HG03196 (cell line): ENCODE data around the gene OPA3.
A peak's percentile ranks its signal among the peaks of the same experiment; 100 is the strongest.
"Not testable (repeated sequence)": the region's sequence is repeated elsewhere in the genome, so short reads cannot be mapped to it uniquely, and the experiment has no call there.

Source experiments
- ATAC-seq: cut with Tn5 transposase; IDR thresholded peaks from one replicate; pipeline ENCODE4 v1.9.1; 2021; ENCODE audit not compliant: unreplicated experiment

The OPA3 gene

DNA sequence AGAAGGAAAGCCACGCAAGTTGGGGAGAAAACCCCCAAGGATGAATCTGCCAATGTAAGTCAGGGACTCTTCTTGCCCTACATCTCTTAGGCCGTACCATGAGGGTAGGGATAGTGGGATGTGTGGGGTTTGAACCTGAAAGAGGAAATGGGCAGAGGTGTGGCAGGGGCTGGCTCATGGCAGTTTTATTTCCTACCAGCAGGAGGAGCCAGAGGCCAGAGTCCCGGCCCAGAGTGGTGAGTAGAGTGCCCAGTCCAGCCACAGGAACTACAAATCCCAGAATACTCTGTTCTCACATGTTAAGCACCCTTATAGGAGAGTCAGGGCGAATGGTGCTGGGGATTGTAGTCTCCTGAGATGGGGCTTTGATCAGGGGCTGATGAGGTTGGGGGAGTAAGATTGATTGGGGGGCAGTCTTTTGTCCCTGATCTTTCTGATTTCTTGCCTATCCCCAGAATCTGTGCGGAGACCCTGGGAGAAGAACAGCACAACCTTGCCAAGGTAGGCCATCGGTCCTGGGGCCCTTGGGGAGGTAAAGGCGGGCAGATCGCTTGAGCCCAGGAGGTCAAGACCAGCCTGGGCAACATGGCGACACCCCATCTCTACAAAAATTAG is 60.9 kb downstream of the OPA3 start:
- ATAC-seq: peak; percentile 65

DNA sequence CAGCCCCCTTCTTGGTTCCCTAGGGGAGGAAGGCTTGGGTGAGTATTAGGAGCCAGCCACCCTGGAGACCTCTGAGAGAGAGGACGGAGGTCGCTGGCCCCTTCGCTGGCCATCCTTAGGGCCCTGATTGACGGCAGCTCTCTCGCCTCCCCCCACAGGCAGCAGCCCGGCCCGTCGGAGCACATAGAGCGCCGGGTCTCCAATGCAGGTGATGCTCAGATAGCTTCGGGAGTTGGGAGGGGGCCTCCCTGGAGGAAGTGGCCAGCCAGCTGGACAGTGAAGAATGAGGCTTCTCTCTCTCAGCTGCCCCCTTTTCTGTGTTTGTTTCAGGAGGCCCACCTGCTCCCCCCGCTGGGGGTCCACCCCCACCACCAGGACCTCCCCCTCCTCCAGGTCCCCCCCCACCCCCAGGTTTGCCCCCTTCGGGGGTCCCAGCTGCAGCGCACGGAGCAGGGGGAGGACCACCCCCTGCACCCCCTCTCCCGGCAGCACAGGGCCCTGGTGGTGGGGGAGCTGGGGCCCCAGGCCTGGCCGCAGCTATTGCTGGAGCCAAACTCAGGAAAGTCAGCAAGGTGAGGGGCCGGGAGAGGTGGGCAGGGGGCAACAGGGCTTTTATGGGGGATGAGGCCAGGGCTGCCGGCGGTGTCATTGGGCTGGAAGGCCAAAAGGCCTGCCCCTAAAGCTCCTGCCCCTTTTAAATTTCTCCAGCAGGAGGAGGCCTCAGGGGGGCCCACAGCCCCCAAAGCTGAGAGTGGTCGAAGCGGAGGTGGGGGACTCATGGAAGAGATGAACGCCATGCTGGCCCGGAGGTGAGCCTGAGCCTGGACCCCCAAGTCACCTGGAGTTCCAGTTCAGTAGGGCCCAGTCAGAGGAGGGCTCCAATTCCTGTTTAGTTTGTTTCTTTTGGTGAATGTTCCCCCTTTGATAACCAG is 62.3 kb downstream of the OPA3 start:
- ATAC-seq: no peak

DNA sequence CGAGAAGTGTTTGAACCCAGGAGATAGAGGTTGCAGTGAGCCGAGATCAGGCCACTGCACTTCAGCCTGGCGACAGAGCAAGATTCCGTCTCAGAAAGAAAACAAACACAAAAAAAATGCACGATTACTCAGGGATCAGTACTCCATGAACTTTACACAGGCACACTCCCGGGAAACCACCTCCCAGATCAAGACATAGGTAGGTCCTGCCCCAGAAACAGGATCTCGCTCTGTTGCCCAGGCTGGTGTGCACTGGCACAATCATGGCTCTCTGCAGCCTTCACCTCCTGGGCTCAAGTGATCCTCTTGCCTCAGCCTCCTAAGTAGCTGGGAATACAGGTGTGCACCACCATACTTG is 66.2 kb downstream of the OPA3 start:
- ATAC-seq: no peak

DNA sequence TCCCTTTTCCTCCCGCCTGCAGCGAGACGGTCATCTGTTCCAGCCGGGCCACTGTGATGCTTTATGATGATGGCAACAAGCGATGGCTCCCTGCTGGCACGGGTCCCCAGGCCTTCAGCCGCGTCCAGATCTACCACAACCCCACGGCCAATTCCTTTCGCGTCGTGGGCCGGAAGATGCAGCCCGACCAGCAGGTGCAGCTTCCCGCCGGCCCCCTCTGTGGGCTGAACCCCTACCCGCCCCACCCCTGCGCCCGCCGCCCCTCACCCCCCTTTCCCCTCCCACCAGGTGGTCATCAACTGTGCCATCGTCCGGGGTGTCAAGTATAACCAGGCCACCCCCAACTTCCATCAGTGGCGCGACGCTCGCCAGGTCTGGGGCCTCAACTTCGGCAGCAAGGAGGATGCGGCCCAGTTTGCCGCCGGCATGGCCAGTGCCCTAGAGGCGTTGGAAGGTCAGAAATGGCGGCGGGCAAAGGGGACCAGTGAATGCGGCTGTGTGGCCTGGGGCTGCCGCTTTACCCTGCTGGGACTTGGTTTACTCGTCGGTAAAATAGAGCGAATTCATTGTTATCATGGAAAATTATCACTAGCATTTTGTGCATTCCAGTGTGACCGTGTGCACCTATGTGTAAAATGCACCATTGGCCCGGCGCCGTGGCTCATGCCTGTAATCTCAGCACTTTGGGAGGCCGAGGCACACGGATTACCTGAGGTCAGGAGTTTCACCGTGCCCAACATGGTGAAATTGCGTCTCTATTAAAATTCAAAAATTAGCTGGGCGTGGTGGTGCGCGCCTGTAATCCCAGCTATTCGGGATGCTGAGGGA is 66.7 kb downstream of the OPA3 start:
- no peak for ATAC-seq

DNA sequence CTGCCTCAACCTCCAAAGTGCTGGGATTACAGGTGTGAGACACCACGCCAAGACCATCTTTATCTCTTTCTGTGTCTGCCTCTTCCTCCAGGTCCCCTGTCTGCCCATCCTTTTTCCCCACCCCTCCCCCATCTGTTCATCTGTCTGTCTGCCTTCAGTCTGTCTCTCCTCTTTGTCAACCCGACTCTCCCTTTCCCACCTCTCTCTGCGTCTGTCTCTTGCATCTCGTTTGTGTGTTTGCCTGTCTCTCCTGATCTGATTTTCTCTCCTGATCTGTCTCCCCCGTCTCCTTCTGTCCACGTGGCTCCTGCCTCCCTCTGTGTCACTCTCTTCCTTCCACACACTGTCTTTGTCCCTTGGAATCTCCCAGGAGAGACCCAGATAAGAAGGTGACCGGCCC is 67.4 kb downstream of the OPA3 start:
- ATAC-seq: no peak

DNA sequence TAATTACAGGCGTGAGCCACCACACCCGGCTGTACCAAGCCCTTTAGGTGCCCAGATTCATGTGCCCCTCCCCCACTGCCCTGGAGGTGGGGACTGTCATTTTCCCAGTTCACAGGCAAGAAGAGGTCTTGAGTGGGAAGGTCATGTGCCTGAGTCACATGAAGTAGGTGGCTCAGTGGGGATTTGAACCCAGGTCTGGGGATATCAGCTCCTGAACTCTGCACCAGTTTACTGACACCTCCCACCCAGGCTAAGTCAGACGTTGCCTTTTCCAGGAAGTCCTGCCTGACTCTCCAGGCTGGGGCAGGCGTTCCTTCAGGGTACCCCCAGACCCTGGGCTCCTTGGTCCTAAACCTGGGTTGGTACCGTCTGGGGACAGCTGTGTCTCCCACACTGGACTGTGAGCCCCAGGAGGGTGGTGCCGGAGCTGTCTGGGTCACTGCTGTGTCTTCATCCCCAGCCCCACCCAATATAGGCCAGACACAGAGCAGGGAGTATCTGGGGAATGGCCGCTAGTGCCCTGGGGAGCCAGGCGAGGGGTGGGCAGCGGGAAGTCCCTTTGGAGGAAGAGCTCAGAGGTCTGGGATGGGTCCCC is 68.7 kb downstream of the OPA3 start:
- no peak for ATAC-seq

GRCh38 chr19:45515081-45515624 is 69.4 kb downstream of the OPA3 start:
- ATAC-seq: no peak

DNA sequence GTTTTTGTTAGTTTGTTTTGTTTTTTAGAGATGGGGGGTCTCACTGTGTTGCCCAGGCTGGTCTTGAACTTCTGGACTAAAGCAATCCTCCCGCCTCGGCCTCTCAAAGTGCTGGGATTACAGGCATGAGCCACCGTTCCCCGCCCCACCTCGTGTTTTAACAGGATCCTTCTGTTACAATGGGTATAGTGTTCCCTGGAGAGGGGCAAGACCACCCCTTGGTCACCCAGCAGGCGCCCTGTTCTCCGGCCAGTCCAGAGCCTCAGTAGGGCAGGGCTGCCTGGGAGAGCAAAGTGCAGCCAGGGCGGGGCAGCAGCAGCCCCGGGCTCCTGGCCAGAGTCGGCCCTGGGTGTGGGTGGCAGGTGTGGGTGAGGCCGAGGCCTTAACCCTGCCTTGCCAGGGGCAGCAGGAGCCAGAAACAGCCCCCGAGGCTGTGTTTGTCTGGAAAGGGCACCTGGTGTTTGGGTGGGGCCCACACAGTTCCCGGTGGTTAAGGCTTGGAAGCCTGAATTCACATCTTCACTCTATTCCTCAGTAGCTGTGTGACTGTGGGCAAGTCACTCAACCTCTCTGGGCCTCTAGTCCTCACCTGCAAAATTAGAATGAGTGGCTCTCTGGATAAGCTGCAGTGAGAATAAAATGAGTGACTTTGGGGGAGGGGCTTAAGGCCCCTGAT is 70.1 kb downstream of the OPA3 start:
- no peak for ATAC-seq

DNA sequence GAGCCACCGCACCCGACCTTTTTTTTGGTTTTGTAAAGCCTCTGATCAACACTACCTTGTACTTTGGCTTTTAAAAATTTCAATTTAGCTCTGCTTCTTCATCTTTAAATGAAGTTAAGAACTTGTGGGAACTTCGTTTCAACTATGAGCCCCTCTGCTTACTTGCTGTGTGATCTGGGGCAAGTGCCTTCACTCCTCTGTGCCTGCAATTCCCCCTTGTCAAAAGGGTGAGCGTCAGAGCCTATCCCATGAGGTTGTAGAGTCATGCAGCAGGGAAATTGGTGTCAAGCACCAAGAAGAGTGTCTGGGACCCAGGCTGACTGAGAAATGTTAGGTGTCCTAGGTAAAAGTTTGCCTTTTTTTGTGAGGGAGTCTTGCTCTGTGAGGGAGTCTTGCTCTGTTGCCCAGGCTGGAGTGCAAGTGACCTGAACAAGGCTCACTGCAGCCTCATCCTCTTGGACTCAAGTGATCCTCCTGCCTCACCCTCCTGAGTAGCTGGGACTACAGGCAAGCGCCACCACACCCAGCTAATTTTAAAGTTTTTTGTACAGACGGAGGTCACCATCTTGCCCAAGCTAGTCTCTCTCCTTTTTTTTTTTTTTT is 71.6 kb downstream of the OPA3 start:
- no peak for ATAC-seq

DNA sequence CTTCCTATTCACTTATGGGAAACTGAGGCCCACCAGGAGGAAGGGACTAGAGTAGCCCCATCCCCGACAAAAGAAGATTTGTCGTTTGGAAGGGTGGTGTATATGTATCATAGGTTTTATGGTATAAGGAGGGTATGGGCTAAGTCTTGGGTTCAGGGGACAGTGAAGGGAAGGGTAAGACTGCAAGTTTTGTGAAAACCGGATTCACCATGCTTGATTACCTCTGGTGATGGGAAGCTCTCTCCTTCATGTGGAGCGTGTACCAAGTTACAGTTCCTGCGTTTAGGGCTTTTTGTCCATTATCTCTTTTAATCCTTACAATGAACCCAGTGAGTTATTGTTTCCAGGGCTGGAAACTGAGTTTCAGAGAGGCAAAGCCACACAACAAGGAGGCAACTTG is 73.5 kb downstream of the OPA3 start:
- ATAC-seq: no peak

DNA sequence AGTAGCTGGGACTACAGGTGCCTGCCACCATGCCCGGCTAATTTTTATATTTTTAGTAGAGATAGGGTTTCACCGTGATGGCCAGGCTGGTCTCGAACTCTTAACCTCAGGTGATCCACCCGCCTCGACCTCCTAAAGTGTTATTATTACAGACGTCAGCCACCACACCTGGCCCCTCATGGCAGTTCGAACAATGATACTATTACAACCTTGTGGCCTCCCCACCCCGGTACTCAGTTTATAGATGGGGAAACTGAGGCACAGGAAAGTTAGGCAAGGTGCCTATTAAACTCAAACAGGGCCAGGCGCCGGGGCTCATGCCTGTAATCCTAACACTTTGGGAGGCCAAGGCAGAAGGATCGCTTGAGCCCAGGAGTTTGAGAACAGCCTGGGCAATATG is 74.2 kb downstream of the OPA3 start:
- not testable (repeated sequence) for ATAC-seq

DNA sequence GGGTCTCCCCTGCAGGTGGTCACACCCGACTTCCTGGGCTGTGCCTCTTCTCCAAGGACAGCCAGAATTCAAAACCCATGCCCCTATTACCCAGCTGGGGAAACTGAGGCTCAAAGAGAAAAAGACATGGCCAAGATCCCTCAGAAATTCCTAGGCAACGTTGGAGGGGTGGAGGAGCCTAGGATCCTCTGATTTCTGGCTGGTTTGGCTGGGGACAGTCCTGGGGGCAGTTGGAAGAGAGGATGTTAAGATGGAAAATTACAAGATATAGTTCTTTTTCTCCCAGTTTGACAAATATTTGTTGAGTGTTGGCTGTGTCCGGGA is 74.9 kb downstream of the OPA3 start:
- no peak for ATAC-seq

DNA sequence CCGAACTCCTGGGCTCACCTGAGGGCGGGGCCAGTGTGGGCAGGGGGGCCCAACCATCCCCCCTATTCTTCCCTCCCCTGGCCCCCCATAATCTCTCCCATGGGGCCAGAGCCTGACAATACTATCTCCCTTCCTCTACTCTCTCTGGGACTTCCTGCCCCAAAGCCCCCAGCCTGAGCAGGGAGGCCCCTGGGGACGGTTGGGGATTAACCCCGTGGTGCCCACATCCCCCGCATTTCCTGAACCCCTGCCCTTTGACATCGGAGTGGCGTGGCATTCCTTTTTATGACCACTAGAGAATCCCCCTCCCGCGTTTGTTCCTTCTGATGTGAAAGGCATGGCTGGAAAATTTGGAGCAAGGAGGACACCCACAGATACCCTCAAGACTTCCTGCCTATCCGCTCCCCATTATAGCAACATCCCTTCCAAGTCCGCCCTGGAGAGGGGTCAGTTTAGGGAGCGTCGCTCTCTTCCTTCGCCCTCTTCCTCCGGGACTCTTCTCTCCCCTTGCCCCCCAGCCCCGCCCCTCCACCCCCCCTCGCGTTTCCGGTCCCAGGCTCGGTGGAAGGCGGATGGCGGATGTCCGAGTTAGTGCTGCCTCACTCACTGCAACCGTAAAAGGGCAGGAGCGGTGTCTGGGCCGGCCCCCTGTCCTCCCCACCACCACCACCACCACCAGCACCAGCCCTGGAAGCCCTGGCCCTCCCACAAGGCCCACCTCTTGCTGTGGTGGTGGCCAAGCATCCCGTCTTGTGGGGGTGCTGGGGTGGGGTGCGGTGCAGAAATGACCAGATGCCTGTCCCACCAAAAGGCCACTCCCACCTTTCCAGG is 75.5 kb downstream of the OPA3 start:
- ATAC-seq: no peak

DNA sequence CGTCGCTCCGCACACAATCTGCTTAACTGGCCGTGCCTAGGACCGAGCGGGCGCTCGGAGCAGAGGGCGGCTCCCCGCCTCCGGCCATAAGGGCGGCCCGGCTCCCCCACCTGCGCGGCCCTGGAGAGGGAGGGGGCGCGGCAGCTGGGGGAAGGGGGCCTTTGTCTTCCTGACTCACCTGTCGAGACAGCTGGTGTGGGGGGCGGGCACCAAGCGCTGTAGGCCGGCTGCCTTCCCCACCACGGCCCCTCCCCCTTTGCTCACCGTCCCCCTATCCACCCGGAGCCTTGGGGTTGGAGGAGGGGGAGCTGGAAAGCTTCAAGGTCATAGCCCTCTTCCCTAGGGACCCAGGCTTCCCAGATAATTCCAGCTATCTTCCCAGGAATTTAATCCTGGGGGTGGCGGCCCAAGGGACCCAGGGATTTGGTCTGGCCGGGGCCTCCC is 76.2 kb downstream of the OPA3 start:
- ATAC-seq: no peak

DNA sequence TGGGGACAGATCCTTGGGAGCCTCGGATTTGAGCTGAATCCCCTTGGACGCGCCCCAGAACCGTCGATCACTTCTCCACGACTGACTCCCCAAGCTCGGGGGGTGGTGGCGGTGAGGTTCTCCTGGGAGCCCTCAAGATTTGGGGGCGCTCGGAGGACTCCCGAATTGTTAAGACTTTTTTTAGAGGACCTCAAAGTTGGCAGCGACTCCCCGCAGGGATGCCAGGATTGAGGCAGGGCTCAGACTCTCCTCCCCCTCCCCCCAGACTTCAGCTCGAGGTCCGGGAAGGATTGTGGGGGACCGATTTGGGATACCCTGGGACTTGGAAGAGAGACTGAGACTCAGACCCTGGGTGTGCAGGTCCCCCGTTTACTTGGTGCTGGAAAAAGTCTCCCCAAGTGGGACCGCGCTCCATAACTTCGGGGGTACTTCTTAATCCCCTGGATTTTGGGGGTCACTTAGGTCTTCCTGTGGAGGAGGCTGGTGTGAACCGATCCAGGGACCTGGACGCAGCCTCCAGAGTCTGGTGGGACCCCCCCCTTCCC is 76.7 kb downstream of the OPA3 start:
- ATAC-seq: no peak

DNA sequence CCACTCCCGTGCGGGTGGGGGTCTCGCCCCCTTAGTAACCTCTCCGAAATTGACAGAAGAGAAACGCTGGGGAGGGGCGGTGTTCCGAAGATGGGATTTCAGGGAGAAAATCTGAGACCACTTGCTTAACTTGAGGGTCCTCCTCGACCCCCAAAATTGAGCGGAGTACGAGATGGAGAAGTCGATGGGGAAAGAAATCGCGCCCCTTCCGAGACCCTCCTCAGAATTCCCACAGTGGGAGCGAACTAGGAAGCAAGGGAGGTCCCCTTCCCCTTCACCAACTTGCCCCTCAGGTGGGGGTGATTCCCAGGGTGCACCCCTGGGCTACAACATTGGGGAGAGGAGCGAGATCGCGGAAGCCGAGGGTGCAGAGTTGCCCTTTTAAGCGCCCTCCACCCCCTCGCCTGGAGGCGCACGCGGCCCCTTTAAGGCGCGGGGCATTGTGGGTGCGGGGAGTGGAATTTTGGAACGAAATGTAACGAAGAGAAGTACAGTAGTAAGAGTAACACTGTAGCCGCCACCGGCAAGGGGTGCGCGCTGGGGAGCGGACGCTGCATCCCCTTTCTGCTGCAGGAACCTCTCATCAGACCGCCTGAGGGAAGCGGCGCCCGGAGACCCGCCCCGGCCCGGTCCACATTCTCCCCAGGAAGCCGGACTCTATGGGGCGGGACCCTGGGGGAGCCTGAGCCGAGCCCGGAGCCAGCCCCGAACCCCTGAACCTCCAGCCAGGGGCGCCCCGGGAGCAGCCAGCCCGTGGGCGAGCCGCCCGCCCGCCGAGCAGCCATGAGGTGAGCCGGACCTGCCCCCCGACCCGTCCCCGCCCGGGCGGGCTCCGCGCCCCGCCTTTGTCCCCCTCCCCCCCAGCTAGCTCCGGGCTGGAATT is 77.4 kb downstream of the OPA3 start, which contains the start of gene VASP:
TSS of gene VASP (plus strand) at position 491 of the 883 bp plus-strand sequence. CDS start at position 784, 293 bp downstream.
- peak; percentile 46 for ATAC-seq

DNA sequence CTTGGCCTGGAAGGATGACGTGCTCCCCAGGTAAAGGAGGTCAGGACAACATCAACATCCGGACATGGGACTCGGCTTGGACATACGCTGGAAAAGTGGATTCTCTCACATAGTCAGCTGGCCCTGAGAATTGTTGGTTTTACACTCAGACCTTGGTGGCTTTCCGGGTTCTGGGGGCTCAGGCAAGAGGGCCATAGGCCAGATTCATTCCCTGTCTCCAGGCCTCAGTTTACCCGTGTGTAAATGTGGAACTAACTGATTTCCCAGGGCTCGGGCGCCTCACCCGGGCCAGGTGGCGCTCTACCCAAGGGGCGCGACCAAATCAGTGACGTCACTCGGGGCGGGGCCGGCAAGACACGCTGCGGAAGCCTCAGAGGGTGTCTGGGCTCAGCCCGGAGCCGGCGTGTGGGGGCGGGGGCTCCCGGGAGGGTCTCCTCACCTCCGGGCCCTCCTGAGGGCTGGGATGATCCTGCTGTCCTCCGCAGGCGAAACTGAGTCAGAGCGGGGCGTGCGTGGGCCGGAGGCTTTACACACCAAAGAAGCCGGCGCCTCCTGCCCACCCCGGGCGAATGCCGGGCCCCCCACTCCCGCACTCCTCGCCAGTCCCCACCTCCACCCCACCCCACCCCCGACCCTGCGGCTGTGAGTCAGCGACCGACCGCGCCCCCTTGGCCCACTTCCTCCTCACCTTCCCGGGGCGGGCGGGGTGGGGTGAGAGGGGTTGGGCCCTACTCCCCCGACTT is 78.2 kb downstream of the OPA3 start:
- ATAC-seq: peak; percentile 60
